T-cell (primary cell): ENCODE data around the gene APCDD1L. TPM values are rescaled to one million over a fixed set of nuclear protein-coding genes. Genes with fewer than 3 reads are reported as not detected.

Experiments
- ATAC-seq, 4 experiments: fragments of 200-7000 bp in 3 of 4; fragments of 150-1000 bp in 1 of 4; cut with Tn5 transposase; replicated peaks in 1 of 4; 1 replicate in 3 of 4; 2 replicates in 1 of 4; pipeline ENCODE4 v1.10.0; 2021; ENCODE audit warnings: moderate library complexity in 3 of 4, mild to moderate bottlenecking in 2 of 4, moderate number of reproducible peaks in 1 of 4
- CTCF ChIA-PET, 2 donors: fragments of 300-600 bp; sonication (Branson Sonifier 250); formaldehyde crosslinking; loops; one replicate each; lab custom pipeline; 2022; ENCODE audit warnings: antibody characterized with exemption in 2 of 2; lab: Charles Lee
- POLR2A ChIA-PET, 2 donors: fragments of 300-600 bp; sonication (Branson Sonifier 250); formaldehyde crosslinking; loops; one replicate each; lab custom pipeline; 2022; ENCODE audit warnings: antibody characterized with exemption in 2 of 2; lab: Charles Lee
- DNase-seq, 35 experiments: peaks; one replicate each; pipeline versions ENCODE4 v3.0.0 to v3.0.0-alpha.2; 2013 to 2023
- H3K27ac ChIP-seq: one replicate; pipeline ENCODE4 v1.5.1; 2013; ENCODE audit warnings: low read length
- H3K27me3 ChIP-seq, 2 experiments: replicated peaks in 1 of 2; 1 replicate in 1 of 2; 2 replicates in 1 of 2; pipeline versions ENCODE4 v1.6.1 to v1.7.0; 2013; ENCODE audit warnings: low read length in 1 of 2, mixed read lengths in 1 of 2; ENCODE audit not compliant: control insufficient read depth in 2 of 2, insufficient read depth in 2 of 2; ENCODE audit errors: extremely low read depth in 1 of 2
- H3K36me3 ChIP-seq, 2 donors: 1 replicate in 1 of 2; 2 replicates in 1 of 2; pipeline versions ENCODE4 v1.6.1 to v1.7.0; 2013; ENCODE audit warnings: low read length in 1 of 2; ENCODE audit not compliant: control insufficient read depth in 2 of 2, insufficient read depth in 1 of 2; ENCODE audit errors: extremely low read depth in 1 of 2
- H3K4me1 ChIP-seq, 2 experiments: 1 replicate in 1 of 2; 2 replicates in 1 of 2; pipeline versions ENCODE4 v1.6.1 to v1.7.0; 2013; ENCODE audit warnings: low read length in 2 of 2, mixed read lengths in 1 of 2; ENCODE audit not compliant: insufficient read depth in 2 of 2, control insufficient read depth in 1 of 2; ENCODE audit errors: extremely low read depth in 1 of 2
- H3K4me3 ChIP-seq, 2 donors: 1 replicate in 1 of 2; 2 replicates in 1 of 2; pipeline versions ENCODE4 v1.5.1 to v1.7.0; 2013; ENCODE audit warnings: mild to moderate bottlenecking in 2 of 2, low read length in 1 of 2, moderate library complexity in 1 of 2; ENCODE audit not compliant: control insufficient read depth in 1 of 2; ENCODE audit errors: extremely low read depth in 1 of 2
- H3K9me3 ChIP-seq: 2 replicates; pipeline ENCODE4 v1.7.0; 2013
- H3K27ac Mint-ChIP-seq, 2 donors: one replicate each; pipeline ENCODE4 v1.8.0; 2020 to 2021; ENCODE audit warnings: mild to moderate bottlenecking in 2 of 2, mixed read lengths in 2 of 2
- H3K27me3 Mint-ChIP-seq, 2 donors: one replicate each; pipeline ENCODE4 v1.8.0; 2021 to 2022; ENCODE audit warnings: mixed read lengths in 2 of 2
- H3K36me3 Mint-ChIP-seq: one replicate; pipeline ENCODE4 v1.8.0; 2021; ENCODE audit warnings: mixed read lengths
- H3K4me1 Mint-ChIP-seq, 3 donors: one replicate each; pipeline ENCODE4 v1.8.0; 2020 to 2022; ENCODE audit warnings: mixed read lengths in 3 of 3, mild to moderate bottlenecking in 1 of 3
- H3K4me3 Mint-ChIP-seq, 3 donors: one replicate each; pipeline ENCODE4 v1.8.0; 2020 to 2022; ENCODE audit warnings: mild to moderate bottlenecking in 3 of 3, mixed read lengths in 3 of 3, moderate library complexity in 3 of 3
- H3K9me3 Mint-ChIP-seq, 3 donors: one replicate each; pipeline ENCODE4 v1.8.0; 2020 to 2022; ENCODE audit warnings: mixed read lengths in 3 of 3
- WGBS: methylation state at CpG from one replicate; pipeline ENCODE4 v1.1.5; 2013; ENCODE audit warnings: missing lambda C conversion rate; ENCODE audit not compliant: insufficient coverage; 5-methylcytosine and 5-hydroxymethylcytosine counted together
- total RNA-seq, 35 experiments: library from RNA in 6 of 35; stranded (reverse) in 6 of 35; fragments of 120-200 nt in 1 of 35; gene quantifications; one replicate each; pipeline versions ENCODE4 v1.2.1 to v1.2.4 and lab custom pipeline; 2013 to 2026

The APCDD1L gene
- total RNA-seq, 5 donors from 2014 or later (not counting 1 experiment from before 2014, with no cell fraction given), result not detected

GRCh38 chr20:58538752-58539151 is 23.6 kb upstream of the APCDD1L start:
- Mint-ChIP-seq H3K36me3 (no peaks in the 10 kb centered on the region), H3K9me3 (peaks cover 3 to 9% (median 9%) of the 10 kb centered on the region in 3 donors), H3K27ac (no peak overlapping the region), H3K4me1 (no peaks in the 10 kb centered on the region), H3K4me3 (no peak overlapping the region), H3K27me3 (peaks cover 3 to 9% of the 10 kb centered on the region in 2 donors)
- POLR2A ChIA-PET, result no interaction called here
- DNase-seq (no peak), ATAC-seq (no peak)
- Histone ChIP-seq H3K4me3 (no peak overlapping the region), H3K9me3 (no peaks in the 10 kb centered on the region), H3K27me3 (peaks cover 0 to 7% of the 10 kb centered on the region in 2 experiments), H3K36me3 (no peaks in the 10 kb centered on the region), H3K4me1 (no peaks in the 10 kb centered on the region), H3K27ac (no peak overlapping the region)
- no CpG with 5 or more reads among the region's 2 CpGs for WGBS
- CTCF ChIA-PET, result no interaction called here

GRCh38 chr20:58537831-58538230 is 22.6 kb upstream of the APCDD1L start:
- no peak overlapping the region for H3K27ac ChIP-seq
- Mint-ChIP-seq H3K4me1 (no peaks in the 10 kb centered on the region), H3K27me3 (peaks cover 3 to 9% of the 10 kb centered on the region in 2 donors), H3K27ac (no peak overlapping the region), H3K36me3 (no peaks in the 10 kb centered on the region), H3K9me3 (peaks cover 9 to 15% (median 12%) of the 10 kb centered on the region in 3 donors), H3K4me3 (no peak overlapping the region)
- DNase-seq, result no peak
- no peaks in the 10 kb centered on the region for H3K9me3 ChIP-seq
- no peaks in the 10 kb centered on the region for H3K4me1 ChIP-seq
- H3K27me3 ChIP-seq, result peaks cover 0 to 7% of the 10 kb centered on the region in 2 experiments
- no CpG with 5 or more reads among the region's 1 CpG for WGBS
- no peak for ATAC-seq
- ChIA-PET CTCF (no interaction called here), POLR2A (no interaction called here)
- no peaks in the 10 kb centered on the region for H3K36me3 ChIP-seq
- no peak overlapping the region for H3K4me3 ChIP-seq

GRCh38 chr20:58536289-58536688 is 21.1 kb upstream of the APCDD1L start:
- H3K27me3 ChIP-seq, result peaks cover 0 to 3% of the 10 kb centered on the region in 2 experiments
- ChIA-PET POLR2A (no interaction called here), CTCF (no interaction called here)
- H3K4me3 ChIP-seq, result no peak overlapping the region
- Mint-ChIP-seq H3K9me3 (peaks cover 15 to 29% (median 26%) of the 10 kb centered on the region in 3 donors), H3K36me3 (peaks cover 6% of the 10 kb centered on the region), H3K4me1 (no peaks in the 10 kb centered on the region), H3K27ac (no peak overlapping the region), H3K4me3 (no peak overlapping the region), H3K27me3 (peaks cover 3 to 5% of the 10 kb centered on the region in 2 donors)
- H3K36me3 ChIP-seq, result no peaks in the 10 kb centered on the region
- 83% methylated on average over 2 of the region's 3 CpGs for WGBS
- no peak for ATAC-seq
- no peak for DNase-seq
- peaks cover 2% of the 10 kb centered on the region for H3K9me3 ChIP-seq
- no peaks in the 10 kb centered on the region for H3K4me1 ChIP-seq
- no peak overlapping the region for H3K27ac ChIP-seq

GRCh38 chr20:58531657-58532056 is 16.5 kb upstream of the APCDD1L start:
- H3K27ac Mint-ChIP-seq, result no peak overlapping the region
- H3K4me1 Mint-ChIP-seq, result no peaks in the 10 kb centered on the region
- H3K27ac ChIP-seq, result no peak overlapping the region
- H3K9me3 Mint-ChIP-seq, result peaks cover 14 to 52% (median 33%) of the 10 kb centered on the region in 3 donors
- ChIA-PET POLR2A (no interaction called here), CTCF (no interaction called here)
- ATAC-seq (no peak), DNase-seq (no peak)
- no peak overlapping the region for H3K4me3 Mint-ChIP-seq
- peaks cover 2% of the 10 kb centered on the region for H3K9me3 ChIP-seq
- H3K4me3 ChIP-seq, result no peak overlapping the region
- no peaks in the 10 kb centered on the region for H3K4me1 ChIP-seq
- no peaks in the 10 kb centered on the region for H3K36me3 ChIP-seq
- peaks cover 0 to 2% of the 10 kb centered on the region in 2 donors for H3K27me3 Mint-ChIP-seq
- no peaks in the 10 kb centered on the region for H3K27me3 ChIP-seq
- peaks cover 11% of the 10 kb centered on the region for H3K36me3 Mint-ChIP-seq

- Mint-ChIP-seq H3K27ac (no peak overlapping the region), H3K27me3 (peaks cover 0 to 2% of the 10 kb centered on the region in 2 donors), H3K9me3 (peaks cover 19 to 58% (median 38%) of the 10 kb centered on the region in 3 donors), H3K36me3 (peaks cover 11% of the 10 kb centered on the region), H3K4me1 (no peaks in the 10 kb centered on the region), H3K4me3 (no peak overlapping the region)
- H3K36me3 ChIP-seq, result no peaks in the 10 kb centered on the region
- no peaks in the 10 kb centered on the region for H3K27me3 ChIP-seq
- CTCF ChIA-PET, result no interaction called here
- H3K4me1 ChIP-seq, result no peaks in the 10 kb centered on the region
- no peak overlapping the region for H3K4me3 ChIP-seq
- no peak overlapping the region for H3K27ac ChIP-seq
- DNase-seq (no peak), ATAC-seq (no peak)
- POLR2A ChIA-PET, result no interaction called here
- peaks cover 2% of the 10 kb centered on the region for H3K9me3 ChIP-seq
These were observed 15.9 kb upstream of the APCDD1L start for GRCh38 chr20:58531063-58531462.

GRCh38 chr20:58528412-58528811 is 13.2 kb upstream of the APCDD1L start:
- no peaks in the 10 kb centered on the region for H3K4me1 ChIP-seq
- peaks cover 20 to 67% (median 41%) of the 10 kb centered on the region in 3 donors for H3K9me3 Mint-ChIP-seq
- H3K9me3 ChIP-seq, result peaks cover 2% of the 10 kb centered on the region
- no peak overlapping the region for H3K27ac ChIP-seq
- no peak overlapping the region for H3K27ac Mint-ChIP-seq
- no peak for DNase-seq
- ChIA-PET CTCF (interaction anchor here in 1 of 2 donors (0.6 kb wide), 1 partner anchor 92 kb away, joined by 5 read pairs; no protein-coding TSS in a partner anchor), POLR2A (no interaction called here)
- no CpG with 5 or more reads among the region's 1 CpG for WGBS
- no peaks in the 10 kb centered on the region for H3K27me3 ChIP-seq
- peaks cover 0 to 2% of the 10 kb centered on the region in 2 donors for H3K27me3 Mint-ChIP-seq
- no peaks in the 10 kb centered on the region for H3K36me3 ChIP-seq
- no peak overlapping the region for H3K4me3 Mint-ChIP-seq
- H3K36me3 Mint-ChIP-seq, result peaks cover 11% of the 10 kb centered on the region
- no peaks in the 10 kb centered on the region for H3K4me1 Mint-ChIP-seq
- no peak overlapping the region for H3K4me3 ChIP-seq
- no peak for ATAC-seq

- DNase-seq (no peak), ATAC-seq (no peak)
- H3K4me3 ChIP-seq, result no peak overlapping the region
- H3K36me3 ChIP-seq, result no peaks in the 10 kb centered on the region
- CTCF ChIA-PET, result no interaction called here
- no peak overlapping the region for H3K27ac ChIP-seq
- no peaks in the 10 kb centered on the region for H3K9me3 ChIP-seq
- Mint-ChIP-seq H3K4me3 (no peak overlapping the region), H3K9me3 (peaks cover 12 to 48% (median 25%) of the 10 kb centered on the region in 3 donors), H3K27ac (no peak overlapping the region), H3K27me3 (peaks cover 0 to 2% of the 10 kb centered on the region in 2 donors), H3K4me1 (no peaks in the 10 kb centered on the region), H3K36me3 (peaks cover 6% of the 10 kb centered on the region)
- H3K4me1 ChIP-seq, result no peaks in the 10 kb centered on the region
- no CpG with 5 or more reads among the region's 3 CpGs for WGBS
- POLR2A ChIA-PET, result no interaction called here
- no peaks in the 10 kb centered on the region for H3K27me3 ChIP-seq
These were observed 11.2 kb upstream of the APCDD1L start for GRCh38 chr20:58526411-58526810.
